Activated T-cell treated with anti-CD3 and anti-CD28 coated beads, Interleukin-2, amount 50 U/mL, for 72 hours (primary cell): ENCODE results near the gene SRD5A2. TPM values are rescaled to one million over a fixed set of nuclear protein-coding genes. Genes with fewer than 3 reads are reported as not detected.

Experiments
- ATAC-seq, 2 donors: fragments of 150-1000 bp; cut with Tn5 transposase; replicated peaks in 1 of 2; 2 replicates each; pipeline ENCODE4 v1.10.0; 2021; ENCODE audit warnings: moderate library complexity in 2 of 2, mild to moderate bottlenecking in 1 of 2
- DNase-seq, 2 donors: peaks; one replicate each; pipeline ENCODE4 v3.0.0; 2021 to 2022; ENCODE audit warnings: mixed read lengths in 1 of 2
- H3K27ac Mint-ChIP-seq: one replicate; pipeline ENCODE4 v1.8.0; 2022; ENCODE audit warnings: mild to moderate bottlenecking, moderate library complexity, mixed read lengths
- H3K27me3 Mint-ChIP-seq: one replicate; pipeline ENCODE4 v1.8.0; 2022; ENCODE audit warnings: low read depth, mixed read lengths
- H3K36me3 Mint-ChIP-seq, 2 donors: one replicate each; pipeline ENCODE4 v1.8.0; 2022; ENCODE audit warnings: mixed read lengths in 2 of 2, mild to moderate bottlenecking in 1 of 2; ENCODE audit not compliant: insufficient read depth in 2 of 2
- H3K4me1 Mint-ChIP-seq: one replicate; pipeline ENCODE4 v1.8.0; 2022; ENCODE audit warnings: low read depth, mixed read lengths
- H3K4me3 Mint-ChIP-seq, 2 donors: one replicate each; pipeline ENCODE4 v1.8.0; 2022; ENCODE audit warnings: mild to moderate bottlenecking in 2 of 2, mixed read lengths in 2 of 2, moderate library complexity in 2 of 2
- H3K9me3 Mint-ChIP-seq, 2 donors: one replicate each; pipeline ENCODE4 v1.8.0; 2022; ENCODE audit warnings: mixed read lengths in 2 of 2
- total RNA-seq, 2 donors: library from RNA; stranded (reverse); gene quantifications; one replicate each; pipeline ENCODE4 v1.2.3, GENCODE V29; 2022

Gene SRD5A2
- total RNA-seq, 2 donors from 2014 or later, result not detected

GRCh38 chr2:31558401-31559295 lies 22.1 kb downstream of the SRD5A2 start:
- Mint-ChIP-seq H3K9me3 (peaks cover 4 to 8% of the 10 kb centered on the region in 2 donors), H3K27ac (no peak overlapping the region), H3K4me3 (no peak overlapping the region), H3K36me3 (peaks cover 0 to 2% of the 10 kb centered on the region in 2 donors), H3K27me3 (peaks cover 6% of the 10 kb centered on the region), H3K4me1 (no peaks in the 10 kb centered on the region)
- DNase-seq (no peak), ATAC-seq (peak in 1 of 2 donors; percentile 58)

GRCh38 chr2:31556940-31557339 lies 23.8 kb downstream of the SRD5A2 start:
- no peaks in the 10 kb centered on the region for H3K27me3 Mint-ChIP-seq
- ATAC-seq (no peak), DNase-seq (no peak)
- peaks cover 0 to 2% of the 10 kb centered on the region in 2 donors for H3K36me3 Mint-ChIP-seq
- H3K9me3 Mint-ChIP-seq, result peaks cover 4 to 8% of the 10 kb centered on the region in 2 donors
- no peak overlapping the region for H3K27ac Mint-ChIP-seq
- H3K4me3 Mint-ChIP-seq, result no peak overlapping the region
- no peaks in the 10 kb centered on the region for H3K4me1 Mint-ChIP-seq

- ATAC-seq, result no peak
- Mint-ChIP-seq H3K4me1 (no peaks in the 10 kb centered on the region), H3K27me3 (no peaks in the 10 kb centered on the region), H3K9me3 (peaks cover 4 to 8% of the 10 kb centered on the region in 2 donors), H3K27ac (peak overlapping the region; percentile 3), H3K4me3 (no peak overlapping the region), H3K36me3 (peaks cover 0 to 2% of the 10 kb centered on the region in 2 donors)
- no peak for DNase-seq
Observed at GRCh38 chr2:31555967-31556706, 24.6 kb downstream of the SRD5A2 start.

- DNase-seq (no peak), ATAC-seq (no peak)
- Mint-ChIP-seq H3K4me3 (no peak overlapping the region), H3K27me3 (no peaks in the 10 kb centered on the region), H3K36me3 (peaks cover 0 to 2% of the 10 kb centered on the region in 2 donors), H3K4me1 (no peaks in the 10 kb centered on the region), H3K27ac (no peak overlapping the region), H3K9me3 (peaks cover 6 to 7% of the 10 kb centered on the region in 2 donors)
Observed at GRCh38 chr2:31553362-31553761, 27.4 kb downstream of the SRD5A2 start.

GRCh38 chr2:31547485-31547884 lies 33.3 kb downstream of the SRD5A2 start:
- Mint-ChIP-seq H3K9me3 (peaks cover 6 to 9% of the 10 kb centered on the region in 2 donors), H3K36me3 (peaks cover 0 to 2% of the 10 kb centered on the region in 2 donors), H3K27me3 (no peaks in the 10 kb centered on the region), H3K4me3 (no peak overlapping the region), H3K4me1 (no peaks in the 10 kb centered on the region), H3K27ac (no peak overlapping the region)
- DNase-seq (no peak), ATAC-seq (no peak)

- ATAC-seq (no peak), DNase-seq (no peak)
- no peaks in the 10 kb centered on the region for H3K4me1 Mint-ChIP-seq
- no peak overlapping the region for H3K4me3 Mint-ChIP-seq
- H3K27ac Mint-ChIP-seq, result no peak overlapping the region
- H3K27me3 Mint-ChIP-seq, result peaks cover 8% of the 10 kb centered on the region
- H3K9me3 Mint-ChIP-seq, result peaks cover 8 to 10% of the 10 kb centered on the region in 2 donors
- H3K36me3 Mint-ChIP-seq, result peaks cover 0 to 2% of the 10 kb centered on the region in 2 donors
Observed at GRCh38 chr2:31541853-31542252, 38.9 kb downstream of the SRD5A2 start.

- no peak for DNase-seq
- peaks cover 8% of the 10 kb centered on the region in 2 donors for H3K9me3 Mint-ChIP-seq
- no peak overlapping the region for H3K4me3 Mint-ChIP-seq
- ATAC-seq, result no peak
- no peak overlapping the region for H3K27ac Mint-ChIP-seq
- H3K4me1 Mint-ChIP-seq, result no peaks in the 10 kb centered on the region
- peaks cover 8% of the 10 kb centered on the region for H3K27me3 Mint-ChIP-seq
- peaks cover 0 to 2% of the 10 kb centered on the region in 2 donors for H3K36me3 Mint-ChIP-seq
Observed at GRCh38 chr2:31539505-31539904, 41.2 kb downstream of the SRD5A2 start.

GRCh38 chr2:31535768-31536167 lies 45.0 kb downstream of the SRD5A2 start:
- no peaks in the 10 kb centered on the region for H3K9me3 Mint-ChIP-seq

GRCh38 chr2:31534636-31535035 lies 46.1 kb downstream of the SRD5A2 start:
- H3K27me3 Mint-ChIP-seq, result no peaks in the 10 kb centered on the region
- no peak for DNase-seq
- no peaks in the 10 kb centered on the region for H3K4me1 Mint-ChIP-seq
- no peaks in the 10 kb centered on the region for H3K9me3 Mint-ChIP-seq
- no peaks in the 10 kb centered on the region for H3K36me3 Mint-ChIP-seq
- H3K4me3 Mint-ChIP-seq, result no peak overlapping the region
- H3K27ac Mint-ChIP-seq, result no peak overlapping the region
- ATAC-seq, result no peak

More at GRCh38 chr2:31535768-31536167, 45.0 kb downstream of the SRD5A2 start:
- Mint-ChIP-seq H3K27ac (no peak overlapping the region), H3K4me1 (no peaks in the 10 kb centered on the region), H3K36me3 (no peaks in the 10 kb centered on the region), H3K4me3 (no peak overlapping the region), H3K27me3 (peaks cover under 1% of the 10 kb centered on the region)
- no peak for DNase-seq
- ATAC-seq, result no peak

- DNase-seq, result no peak
- Mint-ChIP-seq H3K4me3 (no peak overlapping the region), H3K36me3 (no peaks in the 10 kb centered on the region), H3K27me3 (no peaks in the 10 kb centered on the region), H3K9me3 (no peaks in the 10 kb centered on the region), H3K27ac (no peak overlapping the region), H3K4me1 (no peaks in the 10 kb centered on the region)
- no peak for ATAC-seq
Observed at GRCh38 chr2:31533036-31533435, 47.7 kb downstream of the SRD5A2 start.

- Mint-ChIP-seq H3K36me3 (no peaks in the 10 kb centered on the region), H3K27me3 (no peaks in the 10 kb centered on the region), H3K9me3 (no peaks in the 10 kb centered on the region), H3K27ac (no peak overlapping the region), H3K4me3 (no peak overlapping the region), H3K4me1 (no peaks in the 10 kb centered on the region)
- no peak for DNase-seq
- no peak for ATAC-seq
Observed at GRCh38 chr2:31531101-31531500, 49.6 kb downstream of the SRD5A2 start.

- no peak overlapping the region for H3K4me3 Mint-ChIP-seq
- no peaks in the 10 kb centered on the region for H3K4me1 Mint-ChIP-seq
- H3K36me3 Mint-ChIP-seq, result no peaks in the 10 kb centered on the region
- H3K27me3 Mint-ChIP-seq, result no peaks in the 10 kb centered on the region
- no peaks in the 10 kb centered on the region for H3K9me3 Mint-ChIP-seq
- ATAC-seq, result no peak
- no peak for DNase-seq
- H3K27ac Mint-ChIP-seq, result no peak overlapping the region
Observed at GRCh38 chr2:31529256-31529655, 51.5 kb downstream of the SRD5A2 start.

- H3K4me3 Mint-ChIP-seq, result no peak overlapping the region
- H3K9me3 Mint-ChIP-seq, result no peaks in the 10 kb centered on the region
- no peaks in the 10 kb centered on the region for H3K4me1 Mint-ChIP-seq
- DNase-seq (no peak), ATAC-seq (no peak)
- H3K27me3 Mint-ChIP-seq, result no peaks in the 10 kb centered on the region
- H3K27ac Mint-ChIP-seq, result no peak overlapping the region
- H3K36me3 Mint-ChIP-seq, result no peaks in the 10 kb centered on the region
Observed at GRCh38 chr2:31528823-31529222, 51.9 kb downstream of the SRD5A2 start.
